Esophagus squamous epithelium (tissue), 5 donors: ENCODE results near the gene ADGRD1. TPM values are rescaled to one million over a fixed set of nuclear protein-coding genes. Genes with fewer than 3 reads are reported as not detected.

Experiments
- DNase-seq: peaks from one replicate; lab custom pipeline; 2025; lab: John Stamatoyannopoulos, UW
- H3K27ac ChIP-seq, 4 donors: fragments of 200-600 bp; sonication (generic); one replicate each; pipeline ENCODE4 v1.5.1; 2016 to 2019; ENCODE audit warnings: mild to moderate bottlenecking in 1 of 4
- H3K27me3 ChIP-seq, 4 donors: fragments of 200-600 bp; sonication (generic); 1 replicate in 3 of 4; 2 replicates in 1 of 4; pipeline versions ENCODE4 v1.5.1 to v1.6.0; 2017 to 2021; ENCODE audit warnings: antibody characterized with exemption in 1 of 4
- H3K36me3 ChIP-seq, 3 donors: fragments of 200-600 bp; sonication (generic); one replicate each; pipeline ENCODE4 v1.5.1; 2016 to 2019
- H3K4me1 ChIP-seq, 3 donors: fragments of 200-600 bp; sonication (generic); one replicate each; pipeline ENCODE4 v1.5.1; 2017 to 2019
- H3K4me3 ChIP-seq, 4 donors: fragments of 200-600 bp; sonication (generic); 1 replicate in 3 of 4; 2 replicates in 1 of 4; pipeline ENCODE4 v1.5.1; 2016 to 2019; ENCODE audit warnings: mild to moderate bottlenecking in 2 of 4, moderate library complexity in 1 of 4
- H3K9me3 ChIP-seq, 3 donors: fragments of 200-600 bp; sonication (generic); one replicate each; pipeline ENCODE4 v1.5.1; 2016 to 2019
- CTCF ChIP-seq, 6 experiments: fragments of 450-650 bp in 4 of 6; fragments of 200-600 bp in 2 of 6; sonication (generic) in 2 of 6; IDR thresholded peaks; one replicate each; pipeline ENCODE4 v1.5.1; 2016 to 2019; ENCODE audit warnings: antibody characterized with exemption in 6 of 6, mild to moderate bottlenecking in 4 of 6, moderate library complexity in 4 of 6
- POLR2A ChIP-seq, 4 donors: fragments of 450-650 bp; IDR thresholded peaks; one replicate each; pipeline ENCODE4 v1.6.1; 2017; ENCODE audit warnings: antibody characterized with exemption in 4 of 4, mild to moderate bottlenecking in 4 of 4, moderate library complexity in 3 of 4
- WGBS, 2 donors: methylation state at CpG; one replicate each; pipeline ENCODE4 v1.1.5; 2018; 5-methylcytosine and 5-hydroxymethylcytosine counted together
- intact Hi-C: fragments of 100-400 bp; cut with DNase I; formaldehyde crosslinking; loops from one replicate; pipeline ENCODE4 v1.15.0; 2022
- total RNA-seq, 4 donors: library from RNA; depleted of rRNA; stranded (reverse); fragments of >200 nt; gene quantifications; one replicate each; pipeline ENCODE4 v1.1.0, GENCODE V29; 2016
- donor health status: DM: yes; HTN: yes; CAD: no.

Gene ADGRD1
- total RNA-seq, 4 donors from 2014 or later = 2.2 to 28.2 (median 8.8) TPM

DNA sequence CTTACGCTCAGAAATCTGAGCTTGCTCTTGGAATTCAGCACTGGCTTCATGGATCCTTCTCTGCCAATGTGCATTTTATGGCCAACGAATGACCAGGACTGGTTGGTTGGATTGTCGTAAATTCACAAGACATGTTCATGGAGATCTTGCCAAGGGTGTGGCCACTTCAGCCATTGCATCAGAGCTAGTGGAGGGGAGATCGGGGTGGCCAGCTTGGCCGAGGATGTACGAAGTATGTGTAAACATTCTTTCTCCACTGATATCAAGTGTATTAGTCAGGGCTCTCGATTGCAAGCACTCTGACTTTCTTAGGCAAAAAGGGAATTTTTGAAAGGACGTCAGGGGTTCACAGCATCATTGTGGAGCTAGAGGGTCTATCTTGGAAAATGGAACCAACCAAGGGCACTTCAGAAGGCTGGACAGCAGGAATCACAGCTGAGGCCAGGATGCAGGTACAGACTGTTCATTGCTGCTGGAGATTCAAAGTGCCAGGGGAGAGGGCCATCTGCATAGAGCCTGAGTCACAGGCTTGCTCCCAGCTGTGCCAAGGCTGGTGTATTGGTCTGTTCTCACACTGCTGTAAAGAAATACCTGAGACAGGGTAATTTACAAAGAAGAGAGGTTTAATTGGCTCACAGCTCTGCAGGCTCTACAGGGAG is 32.9 kb upstream of the ADGRD1 start:
- no peaks in the 10 kb centered on the region for H3K36me3 ChIP-seq
- H3K27me3 ChIP-seq = peaks cover 0 to 29% (median 0%) of the 10 kb centered on the region in 4 donors
- no peak for DNase-seq

GRCh38 chr12:130922511-130922953 is 31.2 kb upstream of the ADGRD1 start:
- 44 to 46% methylated on average over 4 of the region's 4 CpGs for WGBS, 2 donors
- DNase-seq = no peak
- peaks cover 0 to 13% (median 0%) of the 10 kb centered on the region in 4 donors for H3K27me3 ChIP-seq

More for the DNA sequence above, 32.9 kb upstream of the ADGRD1 start:
- peaks cover 0 to 24% (median 5%) of the 10 kb centered on the region in 3 donors for H3K4me1 ChIP-seq
- intact Hi-C loops = no loop called here
- WGBS, 2 donors = 42 to 60% methylated on average over 7 to 8 of the region's 8 CpGs
- no peak for TF ChIP-seq POLR2A (IDR thresholded peaks at IDR 0.05)
- no peak for TF ChIP-seq CTCF (IDR thresholded peaks at IDR 0.05)
- H3K27ac ChIP-seq = peak overlapping the region in 2 of 4 donors; percentile 75 to 84
- H3K9me3 ChIP-seq = no peaks in the 10 kb centered on the region
- H3K4me3 ChIP-seq = no peak overlapping the region

GRCh38 chr12:130924966-130925665 is 28.6 kb upstream of the ADGRD1 start:
- H3K9me3 ChIP-seq = no peaks in the 10 kb centered on the region
- intact Hi-C loops = no loop called here
- 65 to 72% methylated on average over 5 to 9 of the region's 23 CpGs for WGBS, 2 donors
- no peak for DNase-seq
- TF ChIP-seq POLR2A (IDR thresholded peaks at IDR 0.05) = no peak
- TF ChIP-seq CTCF (IDR thresholded peaks at IDR 0.05) = no peak
- H3K27me3 ChIP-seq = peaks cover 0 to 17% (median 0%) of the 10 kb centered on the region in 4 donors
- H3K4me1 ChIP-seq = peaks cover 0 to 14% (median 5%) of the 10 kb centered on the region in 3 donors
- peak overlapping the region in 3 of 4 donors; percentile 38 to 84 (median 43) for H3K27ac ChIP-seq
- no peak overlapping the region for H3K4me3 ChIP-seq
- no peaks in the 10 kb centered on the region for H3K36me3 ChIP-seq

More at GRCh38 chr12:130922511-130922953, 31.2 kb upstream of the ADGRD1 start:
- H3K36me3 ChIP-seq = no peaks in the 10 kb centered on the region
- TF ChIP-seq CTCF (IDR thresholded peaks at IDR 0.05) (no peak), POLR2A (IDR thresholded peaks at IDR 0.05) (no peak)
- H3K4me3 ChIP-seq = no peak overlapping the region
- H3K27ac ChIP-seq = peak overlapping the region in 2 of 4 donors; percentile 59 to 84
- intact Hi-C loops = no loop called here
- H3K4me1 ChIP-seq = peaks cover 0 to 14% (median 5%) of the 10 kb centered on the region in 3 donors
- H3K9me3 ChIP-seq = no peaks in the 10 kb centered on the region

DNA sequence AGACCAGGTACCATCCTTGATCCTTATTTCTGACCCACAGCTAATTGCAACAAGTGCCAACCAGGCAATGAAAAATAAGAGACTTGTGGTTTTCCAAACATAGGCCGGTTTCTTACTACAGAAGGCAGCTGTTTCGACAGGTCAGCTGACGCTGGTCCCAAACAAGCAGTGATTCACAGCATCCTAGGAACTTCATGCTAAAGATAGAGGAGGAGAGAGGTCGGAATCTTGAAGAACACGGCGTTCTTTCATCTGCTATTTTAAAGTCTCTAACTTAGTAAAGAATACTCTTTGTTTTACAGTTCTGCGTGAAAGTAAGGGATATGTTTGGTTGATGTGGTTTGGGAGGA is 28.1 kb upstream of the ADGRD1 start:
- Histone ChIP-seq H3K27me3 (peaks cover 0 to 22% (median 0%) of the 10 kb centered on the region in 4 donors), H3K9me3 (no peaks in the 10 kb centered on the region), H3K4me1 (peaks cover 0 to 14% (median 5%) of the 10 kb centered on the region in 3 donors), H3K4me3 (no peak overlapping the region), H3K36me3 (no peaks in the 10 kb centered on the region), H3K27ac (peak overlapping the region in 3 of 4 donors; percentile 38 to 84 (median 43))
- DNase-seq = no peak
- TF ChIP-seq CTCF (IDR thresholded peaks at IDR 0.05) = no peak
- TF ChIP-seq POLR2A (IDR thresholded peaks at IDR 0.05) = no peak
- 50 to 52% methylated on average over 7 of the region's 7 CpGs for WGBS, 2 donors
- intact Hi-C loops = no loop called here

DNA sequence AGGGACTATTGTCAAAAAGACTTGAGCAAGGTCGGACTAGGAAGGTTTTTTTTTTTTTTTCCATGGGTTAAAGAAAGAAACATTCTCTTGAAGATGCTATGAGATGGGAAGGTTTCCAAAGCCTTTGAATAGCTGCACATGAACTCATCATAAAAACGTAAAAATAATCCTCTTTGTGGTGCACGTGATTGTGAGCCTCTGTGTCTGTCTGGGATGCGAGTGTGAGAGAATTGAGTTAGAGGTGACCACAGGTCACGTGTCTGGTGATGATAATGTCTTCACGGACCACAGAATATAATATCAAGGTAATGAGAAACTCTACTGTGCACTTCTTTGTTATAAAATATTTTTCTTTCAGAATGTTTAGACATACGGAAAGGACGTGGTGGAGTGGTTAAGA is 24.3 kb upstream of the ADGRD1 start:
- TF ChIP-seq POLR2A (IDR thresholded peaks at IDR 0.05) (no peak), CTCF (IDR thresholded peaks at IDR 0.05) (no peak)
- Histone ChIP-seq H3K27me3 (peaks cover 0 to 38% (median 0%) of the 10 kb centered on the region in 4 donors), H3K27ac (no peak overlapping the region), H3K36me3 (no peaks in the 10 kb centered on the region), H3K4me3 (no peak overlapping the region), H3K4me1 (peaks cover 0 to 11% (median 0%) of the 10 kb centered on the region in 3 donors), H3K9me3 (no peaks in the 10 kb centered on the region)
- WGBS, 2 donors = 53 to 60% methylated on average over 8 of the region's 8 CpGs
- no peak for DNase-seq
- intact Hi-C loops = no loop called here
